ENCODE data around the gene DNAJB14. TPM values are rescaled to one million over a fixed set of nuclear protein-coding genes. Genes with fewer than 3 reads are reported as not detected.

The DNAJB14 gene
- total and polyA plus RNA-seq, 2 of the 13 experiments (the other 11 are each of a cell fraction or from before 2014, with no cell fraction given): 9.1 to 38.1 TPM

DNA sequence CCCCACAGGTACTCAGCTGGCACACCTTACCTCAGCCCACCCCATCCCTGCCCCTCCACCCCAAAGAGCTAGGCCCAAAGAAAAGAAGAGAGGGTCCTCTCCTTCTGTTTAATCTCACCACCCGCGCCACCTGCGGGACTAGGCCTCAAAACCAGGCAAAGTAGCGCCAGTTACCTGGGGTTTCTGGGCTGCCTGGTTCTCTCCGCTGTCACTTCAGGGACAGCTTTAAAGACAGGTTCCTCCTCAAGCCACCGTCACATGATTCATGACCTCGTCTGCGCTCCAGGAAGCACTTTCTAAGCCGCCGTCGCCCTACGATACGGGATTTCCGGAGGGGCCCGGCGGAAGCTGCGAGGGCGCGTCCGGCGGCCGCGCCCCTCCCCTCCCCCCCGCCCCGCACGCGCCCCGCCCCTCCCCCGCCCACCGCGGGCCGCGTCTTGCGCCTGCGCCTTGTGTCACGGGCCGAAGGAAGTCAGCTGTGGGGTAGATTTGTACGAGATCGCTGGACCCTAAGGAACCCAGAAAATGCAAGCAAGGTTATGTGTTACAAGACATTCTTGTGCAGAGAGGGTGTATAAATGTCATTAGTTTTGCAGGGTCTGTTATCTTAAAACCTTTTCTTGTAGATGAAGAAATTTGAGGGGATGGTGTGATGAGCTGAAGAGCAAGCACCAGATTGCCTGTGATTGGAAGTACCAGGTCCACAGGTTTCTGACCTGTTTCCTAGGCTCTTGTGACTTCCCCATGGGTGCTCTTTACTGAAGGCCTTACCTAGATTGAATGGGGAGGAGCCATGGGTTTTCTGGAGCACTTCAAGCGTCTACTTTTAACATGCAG is 52.0 kb downstream of the DNAJB14 start, which contains the start of gene LAMTOR3 (continued):
- TF ChIP-seq, protein P1, sequence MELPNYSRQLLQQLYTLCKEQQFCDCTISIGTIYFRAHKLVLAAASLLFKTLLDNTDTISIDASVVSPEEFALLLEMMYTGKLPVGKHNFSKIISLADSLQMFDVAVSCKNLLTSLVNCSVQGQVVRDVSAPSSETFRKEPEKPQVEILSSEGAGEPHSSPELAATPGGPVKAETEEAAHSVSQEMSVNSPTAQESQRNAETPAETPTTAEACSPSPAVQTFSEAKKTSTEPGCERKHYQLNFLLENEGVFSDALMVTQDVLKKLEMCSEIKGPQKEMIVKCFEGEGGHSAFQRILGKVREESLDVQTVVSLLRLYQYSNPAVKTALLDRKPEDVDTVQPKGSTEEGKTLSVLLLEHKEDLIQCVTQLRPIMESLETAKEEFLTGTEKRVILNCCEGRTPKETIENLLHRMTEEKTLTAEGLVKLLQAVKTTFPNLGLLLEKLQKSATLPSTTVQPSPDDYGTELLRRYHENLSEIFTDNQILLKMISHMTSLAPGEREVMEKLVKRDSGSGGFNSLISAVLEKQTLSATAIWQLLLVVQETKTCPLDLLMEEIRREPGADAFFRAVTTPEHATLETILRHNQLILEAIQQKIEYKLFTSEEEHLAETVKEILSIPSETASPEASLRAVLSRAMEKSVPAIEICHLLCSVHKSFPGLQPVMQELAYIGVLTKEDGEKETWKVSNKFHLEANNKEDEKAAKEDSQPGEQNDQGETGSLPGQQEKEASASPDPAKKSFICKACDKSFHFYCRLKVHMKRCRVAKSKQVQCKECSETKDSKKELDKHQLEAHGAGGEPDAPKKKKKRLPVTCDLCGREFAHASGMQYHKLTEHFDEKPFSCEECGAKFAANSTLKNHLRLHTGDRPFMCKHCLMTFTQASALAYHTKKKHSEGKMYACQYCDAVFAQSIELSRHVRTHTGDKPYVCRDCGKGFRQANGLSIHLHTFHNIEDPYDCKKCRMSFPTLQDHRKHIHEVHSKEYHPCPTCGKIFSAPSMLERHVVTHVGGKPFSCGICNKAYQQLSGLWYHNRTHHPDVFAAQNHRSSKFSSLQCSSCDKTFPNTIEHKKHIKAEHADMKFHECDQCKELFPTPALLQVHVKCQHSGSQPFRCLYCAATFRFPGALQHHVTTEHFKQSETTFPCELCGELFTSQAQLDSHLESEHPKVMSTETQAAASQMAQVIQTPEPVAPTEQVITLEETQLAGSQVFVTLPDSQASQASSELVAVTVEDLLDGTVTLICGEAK (IDR thresholded peaks at IDR 0.05): peak; percentile 39
- TF ChIP-seq, protein P1 (CRISPR knock-in tag; IDR thresholded peaks at IDR 0.05): no peak
- TF ChIP-seq SP1 (IDR thresholded peaks at IDR 0.05) (no peak), SP1 (CRISPR knock-in tag; IDR thresholded peaks at IDR 0.05) (0 out of 2 replicates have a peak, but pooled peaks have one; percentile 36), ZFYVE20 (CRISPR knock-in tag; IDR thresholded peaks at IDR 0.05; ENCODE audit: borderline replicate concordance, low read depth) (no peak), TP53 (CRISPR knock-in tag; conservative IDR thresholded peaks at IDR 0.05) (no peak), MED8 (CRISPR knock-in tag; IDR thresholded peaks at IDR 0.05; ENCODE audit: insufficient replicate concordance) (no peak), MIXL1 (CRISPR knock-in tag; IDR thresholded peaks at IDR 0.05) (no peak), KDM5B (CRISPR knock-in tag; IDR thresholded peaks at IDR 0.05; ENCODE audit: borderline replicate concordance) (no peak; the same call in 1 of the 2 replicates), GATA4 (IDR thresholded peaks at IDR 0.05; ENCODE audit: borderline replicate concordance, low read depth) (peak; percentile 11; the same call in 1 of the 2 replicates)
- TF ChIP-seq, protein P2, sequence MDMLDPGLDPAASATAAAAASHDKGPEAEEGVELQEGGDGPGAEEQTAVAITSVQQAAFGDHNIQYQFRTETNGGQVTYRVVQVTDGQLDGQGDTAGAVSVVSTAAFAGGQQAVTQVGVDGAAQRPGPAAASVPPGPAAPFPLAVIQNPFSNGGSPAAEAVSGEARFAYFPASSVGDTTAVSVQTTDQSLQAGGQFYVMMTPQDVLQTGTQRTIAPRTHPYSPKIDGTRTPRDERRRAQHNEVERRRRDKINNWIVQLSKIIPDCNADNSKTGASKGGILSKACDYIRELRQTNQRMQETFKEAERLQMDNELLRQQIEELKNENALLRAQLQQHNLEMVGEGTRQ (IDR thresholded peaks at IDR 0.05; ENCODE audit: low read depth, low read length): peak; percentile 82
- TF ChIP-seq, protein P2 (CRISPR knock-in tag; IDR thresholded peaks at IDR 0.05; ENCODE audit: borderline replicate concordance): peak; percentile 88; the same call in 1 of the 2 replicates
- TF ChIP-seq, protein P3, sequence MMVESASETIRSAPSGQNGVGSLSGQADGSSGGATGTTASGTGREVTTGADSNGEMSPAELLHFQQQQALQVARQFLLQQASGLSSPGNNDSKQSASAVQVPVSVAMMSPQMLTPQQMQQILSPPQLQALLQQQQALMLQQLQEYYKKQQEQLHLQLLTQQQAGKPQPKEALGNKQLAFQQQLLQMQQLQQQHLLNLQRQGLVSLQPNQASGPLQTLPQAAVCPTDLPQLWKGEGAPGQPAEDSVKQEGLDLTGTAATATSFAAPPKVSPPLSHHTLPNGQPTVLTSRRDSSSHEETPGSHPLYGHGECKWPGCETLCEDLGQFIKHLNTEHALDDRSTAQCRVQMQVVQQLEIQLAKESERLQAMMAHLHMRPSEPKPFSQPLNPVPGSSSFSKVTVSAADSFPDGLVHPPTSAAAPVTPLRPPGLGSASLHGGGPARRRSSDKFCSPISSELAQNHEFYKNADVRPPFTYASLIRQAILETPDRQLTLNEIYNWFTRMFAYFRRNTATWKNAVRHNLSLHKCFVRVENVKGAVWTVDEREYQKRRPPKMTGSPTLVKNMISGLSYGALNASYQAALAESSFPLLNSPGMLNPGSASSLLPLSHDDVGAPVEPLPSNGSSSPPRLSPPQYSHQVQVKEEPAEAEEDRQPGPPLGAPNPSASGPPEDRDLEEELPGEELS (CRISPR knock-in tag; IDR thresholded peaks at IDR 0.05): no peak
- TF ChIP-seq, protein P4, sequence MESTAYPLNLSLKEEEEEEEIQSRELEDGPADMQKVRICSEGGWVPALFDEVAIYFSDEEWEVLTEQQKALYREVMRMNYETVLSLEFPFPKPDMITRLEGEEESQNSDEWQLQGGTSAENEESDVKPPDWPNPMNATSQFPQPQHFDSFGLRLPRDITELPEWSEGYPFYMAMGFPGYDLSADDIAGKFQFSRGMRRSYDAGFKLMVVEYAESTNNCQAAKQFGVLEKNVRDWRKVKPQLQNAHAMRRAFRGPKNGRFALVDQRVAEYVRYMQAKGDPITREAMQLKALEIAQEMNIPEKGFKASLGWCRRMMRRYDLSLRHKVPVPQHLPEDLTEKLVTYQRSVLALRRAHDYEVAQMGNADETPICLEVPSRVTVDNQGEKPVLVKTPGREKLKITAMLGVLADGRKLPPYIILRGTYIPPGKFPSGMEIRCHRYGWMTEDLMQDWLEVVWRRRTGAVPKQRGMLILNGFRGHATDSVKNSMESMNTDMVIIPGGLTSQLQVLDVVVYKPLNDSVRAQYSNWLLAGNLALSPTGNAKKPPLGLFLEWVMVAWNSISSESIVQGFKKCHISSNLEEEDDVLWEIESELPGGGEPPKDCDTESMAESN (CRISPR knock-in tag; conservative IDR thresholded peaks at IDR 0.05): no peak

Measured in HepG2 (cell line).